Transverse colon (tissue), 3 donors: ENCODE data around the gene KCNIP3.

Experiments
- CTCF ChIP-seq, 5 experiments: fragments of 200-600 bp in 3 of 5; fragments of 450-650 bp in 2 of 5; sonication (generic) in 3 of 5; IDR thresholded peaks; 1 replicate in 2 of 5; 2 replicates in 3 of 5; pipeline ENCODE4 v1.5.1; 2016 to 2017; ENCODE audit warnings: antibody characterized with exemption in 5 of 5, inconsistent platforms in 3 of 5, mild to moderate bottlenecking in 2 of 5, moderate library complexity in 1 of 5
- POLR2A ChIP-seq: fragments of 450-650 bp; IDR thresholded peaks from one replicate; pipeline ENCODE4 v1.6.1; 2016; ENCODE audit warnings: antibody characterized with exemption, mild to moderate bottlenecking, moderate library complexity

GRCh38 chr2:95361216-95361980, 64.3 kb downstream of the KCNIP3 start:
- TF ChIP-seq CTCF (IDR thresholded peaks at IDR 0.05): no peak
- TF ChIP-seq POLR2A: no peak
